LNCaP clone FGC (cell line): ENCODE results near the gene MAML3.

ENCODE experiments used
- DNase-seq: peaks from one replicate; pipeline ENCODE4 v3.0.0-alpha.2; 2011; ENCODE audit warnings: low read depth
- H3K4me3 ChIP-seq: 2 replicates; pipeline ENCODE4 v1.5.1; 2011; ENCODE audit warnings: mild to moderate bottlenecking, low read depth, low read length, control low read depth
- TF ChIP-seq, protein P1 (sequence below): IDR thresholded peaks from 2 replicates; pipeline ENCODE4 v1.5.1; 2012; ENCODE audit warnings: mild to moderate bottlenecking; ENCODE audit not compliant: control insufficient read depth, insufficient read depth; ENCODE audit errors: extremely low read depth

Gene MAML3

DNA sequence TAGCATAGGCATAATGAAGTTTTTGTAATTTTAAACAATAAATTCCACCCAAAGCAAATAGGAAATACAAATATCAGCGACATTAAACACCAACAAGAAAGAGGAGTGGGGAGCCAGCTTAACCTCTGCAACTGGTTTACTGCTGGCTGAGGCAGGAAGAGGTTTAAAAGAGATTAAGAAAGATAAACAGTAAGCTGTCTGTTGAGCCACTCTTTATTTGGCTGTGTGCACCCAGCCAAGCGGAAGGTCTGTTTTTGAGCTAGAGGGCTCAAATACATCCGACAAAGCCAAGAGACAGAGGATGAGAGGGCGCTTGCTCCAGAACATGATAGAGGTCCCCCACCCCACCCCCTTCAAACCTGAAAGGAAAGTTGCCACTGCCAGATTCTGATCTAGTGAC lies 297.0 kb downstream of the MAML3 start:
- DNase-seq: peak; percentile 57
- TF ChIP-seq, protein P1, sequence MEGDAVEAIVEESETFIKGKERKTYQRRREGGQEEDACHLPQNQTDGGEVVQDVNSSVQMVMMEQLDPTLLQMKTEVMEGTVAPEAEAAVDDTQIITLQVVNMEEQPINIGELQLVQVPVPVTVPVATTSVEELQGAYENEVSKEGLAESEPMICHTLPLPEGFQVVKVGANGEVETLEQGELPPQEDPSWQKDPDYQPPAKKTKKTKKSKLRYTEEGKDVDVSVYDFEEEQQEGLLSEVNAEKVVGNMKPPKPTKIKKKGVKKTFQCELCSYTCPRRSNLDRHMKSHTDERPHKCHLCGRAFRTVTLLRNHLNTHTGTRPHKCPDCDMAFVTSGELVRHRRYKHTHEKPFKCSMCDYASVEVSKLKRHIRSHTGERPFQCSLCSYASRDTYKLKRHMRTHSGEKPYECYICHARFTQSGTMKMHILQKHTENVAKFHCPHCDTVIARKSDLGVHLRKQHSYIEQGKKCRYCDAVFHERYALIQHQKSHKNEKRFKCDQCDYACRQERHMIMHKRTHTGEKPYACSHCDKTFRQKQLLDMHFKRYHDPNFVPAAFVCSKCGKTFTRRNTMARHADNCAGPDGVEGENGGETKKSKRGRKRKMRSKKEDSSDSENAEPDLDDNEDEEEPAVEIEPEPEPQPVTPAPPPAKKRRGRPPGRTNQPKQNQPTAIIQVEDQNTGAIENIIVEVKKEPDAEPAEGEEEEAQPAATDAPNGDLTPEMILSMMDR: no peak
- H3K4me3 ChIP-seq: no peak overlapping the region

DNA sequence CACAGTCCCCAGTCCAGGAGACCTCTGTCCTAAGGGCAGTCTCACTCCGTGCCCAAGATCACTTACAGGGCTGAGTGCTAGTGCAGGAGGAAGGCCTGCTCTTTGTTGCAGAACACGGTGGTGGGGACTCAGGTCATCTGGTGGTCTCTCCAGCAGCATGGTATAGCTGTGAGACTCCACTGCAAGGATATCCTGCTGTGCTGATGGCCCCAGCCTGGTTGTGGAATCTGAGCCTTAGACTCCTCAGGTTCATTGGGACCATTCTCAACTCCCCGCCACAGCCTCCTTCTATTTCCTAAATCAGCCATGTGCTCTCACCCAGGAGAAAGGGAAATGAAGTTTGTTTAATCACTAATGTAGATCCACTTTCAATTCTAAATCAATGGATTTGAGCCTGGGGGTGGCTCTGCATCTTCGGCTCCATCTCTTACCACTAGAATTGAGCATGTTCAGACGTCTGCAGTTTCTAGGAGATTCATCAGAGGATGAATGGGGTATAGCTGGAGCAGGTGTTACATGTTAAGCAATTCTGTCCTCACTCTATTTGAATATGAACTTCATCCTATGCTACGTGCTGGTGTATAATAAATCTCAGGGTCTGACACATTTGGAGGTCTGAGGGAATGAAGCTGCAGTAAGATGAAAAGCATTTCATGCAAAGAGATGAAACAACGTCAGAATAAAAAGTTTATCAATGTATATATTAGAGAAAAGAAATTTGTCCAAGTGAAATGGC lies 299.1 kb downstream of the MAML3 start:
- H3K4me3 ChIP-seq: no peak overlapping the region
- no peak for DNase-seq
- TF ChIP-seq, protein P1: no peak

DNA sequence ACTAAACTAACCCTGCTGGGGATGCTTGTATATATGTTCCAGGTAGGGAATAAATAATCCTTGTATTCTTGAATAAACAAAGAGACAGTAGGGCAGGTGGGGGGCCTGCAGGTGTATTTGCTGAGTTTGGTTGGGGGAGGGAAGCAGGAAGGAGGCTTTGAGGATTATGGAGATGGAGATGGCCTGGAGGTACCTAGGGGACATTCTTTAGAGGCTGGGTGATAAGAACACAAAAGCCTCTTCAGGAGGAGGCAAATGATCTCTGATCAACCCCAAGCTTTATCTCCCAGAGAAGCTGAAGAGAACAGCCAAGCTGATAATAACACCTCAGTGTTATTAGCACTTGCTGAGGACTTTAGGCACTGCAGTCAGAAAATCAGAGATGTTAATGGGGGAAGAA lies 300.7 kb downstream of the MAML3 start:
- TF ChIP-seq, protein P1: no peak
- no peak overlapping the region for H3K4me3 ChIP-seq
- DNase-seq: no peak

DNA sequence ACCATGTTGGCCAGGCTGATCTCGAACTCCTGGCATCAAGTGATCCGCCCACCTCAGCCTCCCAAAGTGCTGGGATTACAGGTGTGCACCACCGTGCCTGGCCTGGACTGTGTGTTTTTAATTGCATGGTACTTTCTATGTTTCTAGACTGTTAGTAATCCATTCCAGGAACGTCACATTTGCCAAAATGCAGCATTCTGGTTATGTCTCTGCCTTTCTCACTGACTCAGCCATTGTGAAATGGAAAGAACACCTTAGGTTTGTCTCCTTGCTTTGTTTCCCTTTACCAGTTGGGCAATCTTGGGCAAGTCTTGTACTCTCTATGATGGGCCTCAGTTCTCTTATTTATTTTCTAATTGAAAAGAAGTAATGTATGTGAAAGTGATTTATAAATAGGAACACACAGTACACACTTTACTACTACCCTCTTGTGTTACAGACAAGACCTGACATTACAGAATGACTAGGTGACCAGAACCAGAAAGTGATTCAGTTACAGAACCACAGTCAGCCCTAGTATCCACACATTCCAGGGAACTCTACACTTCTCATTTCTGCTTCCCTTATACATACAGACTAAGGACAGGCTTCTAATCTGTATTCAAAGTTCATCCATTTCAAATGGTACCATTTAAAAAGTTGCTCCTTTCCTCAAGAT lies 301.2 kb downstream of the MAML3 start:
- TF ChIP-seq, protein P1: no peak
- no peak for DNase-seq
- H3K4me3 ChIP-seq: no peak overlapping the region

DNA sequence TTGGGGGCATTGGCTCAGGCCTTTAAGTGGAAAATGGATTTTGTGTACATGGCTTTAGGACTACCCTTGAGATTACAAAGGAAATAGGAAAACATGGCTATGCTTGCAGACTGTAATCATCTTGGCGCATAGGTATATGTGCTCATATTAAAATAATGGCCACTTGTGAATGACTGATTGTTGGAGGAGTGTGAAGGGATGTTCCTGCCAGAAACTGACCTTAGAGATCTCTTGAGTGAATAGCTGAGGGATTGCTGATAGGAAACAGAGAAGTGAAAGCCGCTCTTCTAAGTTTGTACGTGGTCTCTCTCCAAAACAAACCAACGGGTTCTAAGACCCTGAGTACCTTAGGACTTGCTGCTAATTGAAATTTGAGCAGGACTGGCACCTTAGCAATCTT lies 302.3 kb downstream of the MAML3 start:
- TF ChIP-seq, protein P1: no peak
- no peak overlapping the region for H3K4me3 ChIP-seq
- no peak for DNase-seq

DNA sequence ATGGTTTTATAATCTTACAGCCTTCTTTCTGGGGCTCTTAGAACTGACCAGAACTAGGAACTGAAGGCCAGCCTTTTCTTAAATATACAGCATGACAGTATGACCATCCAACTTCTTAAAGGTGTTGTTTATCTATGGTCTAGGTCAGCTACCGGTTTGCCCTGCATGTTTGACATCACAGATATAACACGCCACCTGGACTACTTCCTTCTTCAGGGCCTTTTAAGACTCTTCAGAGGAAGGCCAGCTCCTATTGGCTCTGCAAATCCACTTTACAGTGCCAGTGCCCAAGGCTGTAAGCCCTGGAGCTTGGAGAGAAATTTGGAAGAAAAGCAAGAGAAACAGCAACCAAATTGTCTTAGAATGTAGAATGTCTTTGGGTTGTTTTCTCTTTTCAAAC lies 302.9 kb downstream of the MAML3 start:
- no peak overlapping the region for H3K4me3 ChIP-seq
- TF ChIP-seq, protein P1: no peak
- DNase-seq: peak; percentile 77
